GM12878 (cell line): Measurements from ENCODE around the gene PLXNC1. TPM values are rescaled to one million over a fixed set of nuclear protein-coding genes. Genes with fewer than 3 reads are reported as not detected.
A peak's percentile ranks its signal among the peaks of the same experiment; 100 is the strongest.

Experiments used
- ATAC-seq: fragments of 200-7000 bp; cut with Tn5 transposase; 3 replicates; pipeline ENCODE4 v1.9.1; 2020; ENCODE audit warnings: mild to moderate bottlenecking, moderate library complexity
- BruUV-seq: library from RNA; stranded (reverse); fragments of 400-500 nt; replicated peaks from 2 replicates; lab custom pipeline; 2021; lab: Mats Ljungman, UMichigan
- CTCF ChIA-PET: fragments of 300-600 bp; sonication (Branson Sonifier 250); formaldehyde crosslinking; extraction: SDS; loops from one replicate; lab custom pipeline; 2021; ENCODE audit warnings: inconsistent platforms; lab: Yijun Ruan, JAX
- POLR2A ChIA-PET: fragments of 350-600 bp; formaldehyde crosslinking; extraction: SDS; loops from one replicate; lab custom pipeline; 2021; ENCODE audit warnings: inconsistent platforms; lab: Charles Lee
- RAD21 ChIA-PET: fragments of 300-600 bp; sonication (Branson Sonifier 250); formaldehyde crosslinking; loops from one replicate; lab custom pipeline; 2023; ENCODE audit warnings: antibody characterized with exemption; ENCODE audit not compliant: unreplicated experiment; lab: Charles Lee
- SMC1A ChIA-PET: fragments of 300-600 bp; sonication (Branson Sonifier 250); formaldehyde crosslinking; loops from one replicate; lab custom pipeline; 2023; ENCODE audit not compliant: unreplicated experiment, uncharacterized antibody; lab: Charles Lee
- DNase-seq: peaks from one replicate; pipeline ENCODE4 v3.0.0-alpha.2; 2011; ENCODE audit warnings: low read depth, low spot score
- FAIRE-seq: peaks from 3 replicates; lab custom pipeline; 2011; peaks lifted over from hg19 to GRCh38; lab: Jason Lieb, UNC
- H2AFZ ChIP-seq: 2 replicates; pipeline ENCODE4 v1.6.0; 2011; ENCODE audit warnings: low read depth, low read length, control low read depth; ENCODE audit not compliant: control insufficient read depth
- H3K27ac ChIP-seq: 2 replicates; pipeline ENCODE4 v1.5.1; 2011; ENCODE audit warnings: control low read depth; ENCODE audit not compliant: control insufficient read depth, insufficient read depth
- H3K27me3 ChIP-seq, 2 experiments: replicated peaks in 1 of 2; 2 replicates each; pipeline versions ENCODE4 v1.6.0 to v1.6.1; 2011; ENCODE audit warnings: low read length in 1 of 2; ENCODE audit not compliant: control insufficient read depth in 2 of 2, insufficient read depth in 2 of 2
- H3K36me3 ChIP-seq, 2 experiments: 2 replicates each; pipeline ENCODE4 v1.5.1; 2011; ENCODE audit warnings: low read length in 1 of 2; ENCODE audit not compliant: control insufficient read depth in 2 of 2, insufficient read depth in 2 of 2
- H3K4me1 ChIP-seq: 2 replicates; pipeline ENCODE4 v1.6.1; 2011; ENCODE audit warnings: mild to moderate bottlenecking, low read length, moderate library complexity, mixed read lengths; ENCODE audit not compliant: control insufficient read depth, insufficient read depth
- H3K4me2 ChIP-seq: 2 replicates; pipeline ENCODE4 v1.6.0; 2011; ENCODE audit warnings: control low read depth; ENCODE audit not compliant: control insufficient read depth, insufficient read depth
- H3K4me3 ChIP-seq: fragments of 200-600 bp; sonication (generic); 2 replicates; pipeline ENCODE4 v1.5.1; 2016
- H3K79me2 ChIP-seq: 2 replicates; pipeline ENCODE4 v1.6.0; 2011; ENCODE audit warnings: low read length; ENCODE audit not compliant: control insufficient read depth, insufficient read depth
- H3K9ac ChIP-seq: 2 replicates; pipeline ENCODE4 v1.8.0; 2011; ENCODE audit warnings: low read length, control low read depth, mixed read lengths; ENCODE audit not compliant: control insufficient read depth, insufficient read depth
- H3K9me3 ChIP-seq: replicated peaks from 3 replicates; pipeline ENCODE4 v1.5.1; 2011; ENCODE audit warnings: mild to moderate bottlenecking, low read length; ENCODE audit not compliant: control insufficient read depth, insufficient read depth
- H4K20me1 ChIP-seq: 2 replicates; pipeline ENCODE4 v1.6.0; 2011; ENCODE audit not compliant: control insufficient read depth, insufficient read depth
- ATF7 ChIP-seq: fragments of 450-650 bp; IDR thresholded peaks from 2 replicates; pipeline ENCODE4 v1.6.1; 2016; ENCODE audit warnings: low read depth, mild to moderate bottlenecking
- CHD1 ChIP-seq: IDR thresholded peaks from 2 replicates; pipeline ENCODE4 v1.6.1; 2012; ENCODE audit warnings: low read depth, low read length, improper control_type of control experiment
- CREB1 ChIP-seq: IDR thresholded peaks from 2 replicates; pipeline ENCODE4 v1.6.1; 2012; ENCODE audit warnings: low read depth, mild to moderate bottlenecking, inconsistent platforms
- EED ChIP-seq: sonication (generic); IDR thresholded peaks from 2 replicates; pipeline ENCODE4 v1.6.1; 2016; ENCODE audit warnings: antibody characterized with exemption, low read depth
- ETV6 ChIP-seq, 2 experiments: fragments of 450-650 bp in 1 of 2; IDR thresholded peaks in 1 of 2; conservative IDR thresholded peaks in 1 of 2; 2 replicates each; pipeline ENCODE4 v1.6.1; 2014; ENCODE audit warnings: antibody characterized with exemption in 1 of 2, borderline replicate concordance in 1 of 2, low read depth in 1 of 2, mild to moderate bottlenecking in 1 of 2, moderate library complexity in 1 of 2
- FOXM1 ChIP-seq: IDR thresholded peaks from 2 replicates; pipeline ENCODE4 v1.6.1; 2012; ENCODE audit warnings: low read depth, mild to moderate bottlenecking, inconsistent platforms, low read length, moderate library complexity
- IKZF2 ChIP-seq, 2 experiments: fragments of 450-650 bp; IDR thresholded peaks; 2 replicates each; pipeline ENCODE4 v1.6.1; 2017; ENCODE audit warnings: mild to moderate bottlenecking in 2 of 2, moderate library complexity in 2 of 2
- IRF4 ChIP-seq: IDR thresholded peaks from 2 replicates; pipeline ENCODE4 v1.6.1; 2011; ENCODE audit warnings: low read depth, low read length
- JUNB ChIP-seq: IDR thresholded peaks from 2 replicates; pipeline ENCODE4 v1.6.1; 2016; ENCODE audit warnings: antibody characterized with exemption, mild to moderate bottlenecking
- MTA3 ChIP-seq: IDR thresholded peaks from 2 replicates; pipeline ENCODE4 v1.6.1; 2012; ENCODE audit warnings: low read length, inconsistent platforms, borderline replicate concordance
- NBN ChIP-seq: fragments of 450-650 bp; IDR thresholded peaks from 2 replicates; pipeline ENCODE4 v1.6.1; 2016
- PKNOX1 ChIP-seq: fragments of 450-650 bp; IDR thresholded peaks from 2 replicates; pipeline ENCODE4 v1.6.1; 2016; ENCODE audit warnings: mild to moderate bottlenecking
- RAD21 ChIP-seq: IDR thresholded peaks from 2 replicates; pipeline ENCODE4 v1.6.1; 2011; ENCODE audit warnings: mild to moderate bottlenecking, low read depth, low read length, moderate library complexity; ENCODE audit not compliant: insufficient read depth
- RAD51 ChIP-seq: fragments of 450-650 bp; IDR thresholded peaks from 2 replicates; pipeline ENCODE4 v1.6.1; 2016; ENCODE audit warnings: moderate library complexity, mild to moderate bottlenecking, inconsistent platforms
- RUNX3 ChIP-seq: IDR thresholded peaks from 2 replicates; pipeline ENCODE4 v1.6.1; 2012; ENCODE audit warnings: low read length, inconsistent platforms
- SMAD5 ChIP-seq: IDR thresholded peaks from 2 replicates; pipeline ENCODE4 v1.6.1; 2016; ENCODE audit warnings: antibody characterized with exemption, low read depth
- SMARCA5 ChIP-seq: fragments of 450-650 bp; IDR thresholded peaks from 2 replicates; pipeline ENCODE4 v1.6.1; 2017; ENCODE audit warnings: mild to moderate bottlenecking
- SP1 ChIP-seq: IDR thresholded peaks from one replicate; pipeline ENCODE4 v1.6.1; 2011; ENCODE audit warnings: low read depth, low read length
- STAT1 ChIP-seq: fragments of 450-650 bp; conservative IDR thresholded peaks from 2 replicates; pipeline ENCODE4 v1.6.1; 2014; ENCODE audit warnings: antibody characterized with exemption, mild to moderate bottlenecking
- USF1 ChIP-seq: IDR thresholded peaks from 2 replicates; pipeline ENCODE4 v1.6.1; 2011; ENCODE audit warnings: borderline replicate concordance, low read depth, mild to moderate bottlenecking, moderate library complexity, mixed read lengths, low read length; ENCODE audit not compliant: insufficient read depth; ENCODE audit errors: extremely low read length
- ZNF217 ChIP-seq: fragments of 450-650 bp; IDR thresholded peaks from 2 replicates; pipeline ENCODE4 v1.6.1; 2017; ENCODE audit warnings: antibody characterized with exemption, mild to moderate bottlenecking
- WGBS: methylation state at CpG from one replicate; pipeline ENCODE4 v1.1.6; 2016; ENCODE audit warnings: low lambda C conversion rate; ENCODE audit not compliant: insufficient replicate concordance, insufficient coverage; ENCODE audit errors: missing lambda C conversion rate; 5-methylcytosine and 5-hydroxymethylcytosine counted together
- in situ Hi-C: fragments of 300-500 bp; cut with MboI; formaldehyde crosslinking; loops from 9 replicates; pipeline ENCODE4 v1.14.3; 2018; ENCODE audit warnings: mixed read lengths
- intact Hi-C: fragments of 100-400 bp; cut with micrococcal nuclease; formaldehyde crosslinking; loops from one replicate; pipeline ENCODE4 v1.14.2; 2022; ENCODE audit not compliant: unreplicated experiment
- polyA plus RNA-seq, 11 experiments: library from polyadenylated mRNA; depleted of rRNA in 4 of 11; unstranded in 6 of 11; stranded (reverse) in 5 of 11; fragments of >200 nt; fragmentation: Nextera tagmentation in 4 of 11; fragmentation: Illumina TruSeq in 1 of 11; extraction: Ambion mirVana in 4 of 11; extraction: Trizol in 1 of 11; gene quantifications; 1 replicate in 1 of 11; 2 replicates in 10 of 11; pipeline versions ENCODE4 v1.2.1 to v1.2.3, GENCODE V29; 2011 to 2016; ENCODE audit warnings: inconsistent platforms in 2 of 11, missing spikeins in 2 of 11, low read depth in 1 of 11
- total RNA-seq, 4 experiments: library from RNA; depleted of rRNA in 3 of 4; stranded (reverse); fragments of >200 nt in 3 of 4; fragmentation: Illumina TruSeq in 1 of 4; extraction: Trizol in 1 of 4; gene quantifications; 2 replicates each; pipeline versions ENCODE4 v1.2.1 to v1.2.3, GENCODE V29; 2013 to 2021
- TF ChIP-seq, protein P1 (sequence below): fragments of 450-650 bp; IDR thresholded peaks from 2 replicates; pipeline ENCODE4 v1.6.1; 2017; ENCODE audit warnings: low read depth, mild to moderate bottlenecking, moderate library complexity

Gene PLXNC1
- total and polyA plus RNA-seq, 10 of the 15 experiments (the other 5 are each of a cell fraction or from before 2014, with no cell fraction given), result 5.2 to 41.2 (median 24.6) TPM

GRCh38 chr12:94258593-94258992, 110.2 kb downstream of the PLXNC1 start:
- ChIA-PET POLR2A (interaction anchor here (0.8 to 7.2 kb wide), 6 partner anchors 8 to 109 kb away, joined by 3 to 56 read pairs (median 3); no protein-coding TSS in a partner anchor), RAD21 (interaction anchor here (0.9 to 7.5 kb wide), 8 partner anchors 8 to 147 kb away, joined by 3 to 107 read pairs (median 4); no protein-coding TSS in a partner anchor), CTCF (interaction anchor here (1.5 kb wide), 1 partner anchor 51 kb away, joined by 3 read pairs; no protein-coding TSS in a partner anchor), SMC1A (interaction anchor here (0.6 to 6.7 kb wide), 15 partner anchors 10 to 171 kb away, joined by 3 to 95 read pairs (median 4); no protein-coding TSS in a partner anchor)
- Histone ChIP-seq H3K36me3 (peaks cover 8 to 39% of the 10 kb centered on the region in 2 experiments), H3K79me2 (no peaks in the 10 kb centered on the region), H3K27ac (peak overlapping the region; percentile 69), H3K9ac (peak overlapping the region; percentile 52; the same call in 1 of the 2 replicates), H4K20me1 (no peaks in the 10 kb centered on the region), H3K4me2 (peak overlapping the region; percentile 59), H3K9me3 (no peaks in the 10 kb centered on the region; the same call in 2 of the 3 replicates), H3K4me1 (peaks cover 46% of the 10 kb centered on the region), H2AFZ (peak overlapping the region; percentile 15; the same call in 1 of the 2 replicates), H3K4me3 (no peak overlapping the region), H3K27me3 (no peaks in the 10 kb centered on the region)
- FAIRE-seq (peak; percentile 44), ATAC-seq (peak; percentile 70), DNase-seq (no peak)
- WGBS, result 2% methylated on average over 2 of the region's 2 CpGs
- no TSS peak for BruUV-seq
- in situ Hi-C loops (no loop called here), intact Hi-C loops (loop anchor here (1.0 kb wide), 1 partner anchor 50 kb away; no protein-coding TSS in a partner anchor)
- TF ChIP-seq CHD1 (no peak), IKZF2 (IDR thresholded peaks at IDR 0.05) (peak in 1 of 2 experiments; percentile 30; a peak in 1 of 4 replicates), RAD51 (peak; percentile 84), MTA3 (peak; percentile 66; the same call in 1 of the 2 replicates), EED (peak; percentile 52), USF1 (peak; percentile 45), STAT1 (no peak), SMARCA5 (peak; percentile 92), PKNOX1 (peak; percentile 41; the same call in 1 of the 2 replicates), ATF7 (peak; percentile 47; the same call in 1 of the 2 replicates), ZNF217 (peak; percentile 88), JUNB (peak; percentile 72), FOXM1 (peak; percentile 7; the same call in 1 of the 2 replicates), SMAD5 (no peak), ETV6 (conservative IDR thresholded peaks at IDR 0.05 in 1 of 2, IDR thresholded peaks at IDR 0.05 in 1 of 2; ENCODE audit: borderline replicate concordance in 1 of 2, low read depth in 1 of 2) (peak in 1 of 2 experiments; percentile 48; a peak in 1 of 4 replicates), NBN (no peak), RAD21 (no peak), RUNX3 (peak; percentile 74), IRF4 (peak; percentile 65; the same call in 1 of the 2 replicates), SP1 (no peak), CREB1 (0 out of 2 replicates have a peak, but pooled peaks have one; percentile 47)
- TF ChIP-seq, protein P1, sequence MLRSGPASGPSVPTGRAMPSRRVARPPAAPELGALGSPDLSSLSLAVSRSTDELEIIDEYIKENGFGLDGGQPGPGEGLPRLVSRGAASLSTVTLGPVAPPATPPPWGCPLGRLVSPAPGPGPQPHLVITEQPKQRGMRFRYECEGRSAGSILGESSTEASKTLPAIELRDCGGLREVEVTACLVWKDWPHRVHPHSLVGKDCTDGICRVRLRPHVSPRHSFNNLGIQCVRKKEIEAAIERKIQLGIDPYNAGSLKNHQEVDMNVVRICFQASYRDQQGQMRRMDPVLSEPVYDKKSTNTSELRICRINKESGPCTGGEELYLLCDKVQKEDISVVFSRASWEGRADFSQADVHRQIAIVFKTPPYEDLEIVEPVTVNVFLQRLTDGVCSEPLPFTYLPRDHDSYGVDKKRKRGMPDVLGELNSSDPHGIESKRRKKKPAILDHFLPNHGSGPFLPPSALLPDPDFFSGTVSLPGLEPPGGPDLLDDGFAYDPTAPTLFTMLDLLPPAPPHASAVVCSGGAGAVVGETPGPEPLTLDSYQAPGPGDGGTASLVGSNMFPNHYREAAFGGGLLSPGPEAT, result no peak
